ENCODE results near the gene KCNT1. TPM values are rescaled to one million over a fixed set of nuclear protein-coding genes. Genes with fewer than 3 reads are reported as not detected.

The KCNT1 gene
- total and polyA plus RNA-seq, 10 of the 15 experiments (the other 5 are each of a cell fraction or from before 2014, with no cell fraction given) = not detected

GRCh38 chr9:135804581-135805421 lies 102.8 kb downstream of the KCNT1 start:
- intact Hi-C loops (cut with micrococcal nuclease; ENCODE audit: unreplicated experiment) (no loop called here), in situ Hi-C loops (cut with MboI) (no loop called here)
- Histone ChIP-seq H3K27me3 (replicated peaks in 1 of 2; ENCODE audit: control insufficient read depth in 2 of 2, insufficient read depth in 2 of 2, low read length in 1 of 2) (no peaks in the 10 kb centered on the region), H3K36me3 (ENCODE audit: control insufficient read depth in 2 of 2, insufficient read depth in 2 of 2, low read length in 1 of 2) (peaks cover 0 to 2% of the 10 kb centered on the region in 2 experiments; a peak in 1 of 4 replicates), H3K9ac (ENCODE audit: control insufficient read depth, insufficient read depth, low read length) (no peak overlapping the region), H4K20me1 (ENCODE audit: control insufficient read depth, insufficient read depth) (no peaks in the 10 kb centered on the region), H3K4me1 (ENCODE audit: control insufficient read depth, insufficient read depth, low read length) (no peaks in the 10 kb centered on the region), H3K27ac (ENCODE audit: control insufficient read depth, insufficient read depth) (no peak overlapping the region), H3K9me3 (replicated peaks; ENCODE audit: control insufficient read depth, insufficient read depth, low read length) (no peaks in the 10 kb centered on the region), H3K4me3 (no peak overlapping the region), H3K79me2 (ENCODE audit: control insufficient read depth, insufficient read depth, low read length) (no peaks in the 10 kb centered on the region), H2AFZ (ENCODE audit: control insufficient read depth, low read depth, low read length) (no peak overlapping the region), H3K4me2 (ENCODE audit: control insufficient read depth, insufficient read depth) (no peak overlapping the region)
- SMC1A ChIA-PET (ENCODE audit: uncharacterized antibody, unreplicated experiment) = no interaction called here
- POLR2A ChIA-PET = no interaction called here
- no peak for FAIRE-seq
- 69% methylated on average over 24 of the region's 24 CpGs for WGBS (ENCODE audit: insufficient coverage, insufficient replicate concordance, low lambda C conversion rate, missing lambda C conversion rate)
- DNase-seq (ENCODE audit: low read depth, low spot score) = no peak
- ATAC-seq = peak; percentile 22; the same call in 1 of the 3 replicates
- no TSS peak for BruUV-seq (replicated peaks)
- RAD21 ChIA-PET (ENCODE audit: unreplicated experiment) = no interaction called here
- CTCF ChIA-PET = no interaction called here
- TF ChIP-seq FOS (IDR thresholded peaks at IDR 0.05; ENCODE audit: borderline replicate concordance, extremely low read depth, insufficient read length) = no peak

DNA sequence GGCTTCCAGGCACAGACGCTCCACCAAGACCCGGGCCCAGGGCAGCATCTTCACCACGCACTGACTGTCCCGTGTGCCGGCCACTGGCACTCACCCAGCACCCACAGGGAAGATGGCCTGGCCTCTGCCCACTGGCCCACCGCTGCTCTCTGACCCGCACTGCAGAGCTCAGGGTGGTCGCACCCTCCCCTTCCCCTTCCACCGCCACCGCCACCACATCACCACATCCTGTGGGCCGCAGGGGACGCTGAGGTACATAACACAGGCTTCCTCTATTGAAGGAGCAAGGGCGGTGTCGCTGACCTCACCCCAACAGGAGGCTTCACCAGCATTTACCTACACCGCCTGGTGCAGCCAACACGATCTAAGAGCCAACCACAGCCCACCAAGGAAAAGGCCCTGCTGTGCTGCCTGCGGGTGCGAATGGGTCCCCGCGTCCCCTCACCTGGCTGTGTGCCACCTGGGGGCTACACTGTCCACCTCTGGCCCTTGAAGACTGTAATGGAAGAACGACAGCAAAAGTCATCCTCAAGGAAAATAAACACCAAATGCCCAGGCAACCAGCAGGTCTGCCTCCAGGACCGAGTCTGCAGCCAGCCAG lies 103.5 kb downstream of the KCNT1 start:
- no peak overlapping the region for H3K27ac ChIP-seq (ENCODE audit: control insufficient read depth, insufficient read depth)
- no peak overlapping the region for H3K4me3 ChIP-seq
- POLR2A ChIA-PET = no interaction called here
- no peaks in the 10 kb centered on the region for H4K20me1 ChIP-seq (ENCODE audit: control insufficient read depth, insufficient read depth)
- RAD21 ChIA-PET (ENCODE audit: unreplicated experiment) = no interaction called here
- 52% methylated on average over 20 of the region's 22 CpGs for WGBS (ENCODE audit: insufficient coverage, insufficient replicate concordance, low lambda C conversion rate, missing lambda C conversion rate)
- SMC1A ChIA-PET (ENCODE audit: uncharacterized antibody, unreplicated experiment) = no interaction called here
- no TSS peak for BruUV-seq (replicated peaks)
- CTCF ChIA-PET = no interaction called here
- no peak for FAIRE-seq
- no peaks in the 10 kb centered on the region for H3K4me1 ChIP-seq (ENCODE audit: control insufficient read depth, insufficient read depth, low read length)
- H3K4me2 ChIP-seq (ENCODE audit: control insufficient read depth, insufficient read depth) = no peak overlapping the region
- no peaks in the 10 kb centered on the region for H3K9me3 ChIP-seq (replicated peaks; ENCODE audit: control insufficient read depth, insufficient read depth, low read length)
- ATAC-seq = no peak
- intact Hi-C loops (cut with micrococcal nuclease; ENCODE audit: unreplicated experiment) (no loop called here), in situ Hi-C loops (cut with MboI) (no loop called here)
- H2AFZ ChIP-seq (ENCODE audit: control insufficient read depth, low read depth, low read length) = no peak overlapping the region
- H3K9ac ChIP-seq (ENCODE audit: control insufficient read depth, insufficient read depth, low read length) = no peak overlapping the region
- peaks cover 0 to 8% of the 10 kb centered on the region in 2 experiments; a peak in 2 of 4 replicates for H3K36me3 ChIP-seq (ENCODE audit: control insufficient read depth in 2 of 2, insufficient read depth in 2 of 2, low read length in 1 of 2)
- no peak for DNase-seq (ENCODE audit: low read depth, low spot score)
- no peaks in the 10 kb centered on the region for H3K27me3 ChIP-seq (replicated peaks in 1 of 2; ENCODE audit: control insufficient read depth in 2 of 2, insufficient read depth in 2 of 2, low read length in 1 of 2)
- no peaks in the 10 kb centered on the region for H3K79me2 ChIP-seq (ENCODE audit: control insufficient read depth, insufficient read depth, low read length)
- TF ChIP-seq EZH2 (IDR thresholded peaks at IDR 0.05; ENCODE audit: borderline replicate concordance, control insufficient read depth, low read depth, low read length) (no peak), SUZ12 (IDR thresholded peaks at IDR 0.05; ENCODE audit: unreplicated experiment) (no peak), E2F8 (IDR thresholded peaks at IDR 0.05; ENCODE audit: low read depth, partially characterized antibody) (no peak), MEF2A (IDR thresholded peaks at IDR 0.05; ENCODE audit: insufficient read depth, low read depth, low read length) (no peak), GABPA (IDR thresholded peaks at IDR 0.05; ENCODE audit: low read depth) (no peak), MEF2B (IDR thresholded peaks at IDR 0.05; ENCODE audit: partially characterized antibody, poor library complexity, severe bottlenecking) (no peak), CEBPZ (IDR thresholded peaks at IDR 0.05; ENCODE audit: low read depth, low read length) (no peak), IKZF1 (conservative IDR thresholded peaks at IDR 0.05) (no peak)

Measured in GM12878 (cell line).